NCI-H82 treated with DMSO at 0.1 percent for 48 hours (cell line): ENCODE data around the gene RAB18.
"Not testable (repeated sequence)": the region's sequence is repeated elsewhere in the genome, so short reads cannot be mapped to it uniquely, and the experiment has no call there.

ENCODE experiments used
- DNase-seq: peaks from one replicate; lab custom pipeline; 2025; ENCODE audit not compliant: unreplicated experiment; lab: John Stamatoyannopoulos, UW

RAB18 gene

DNA sequence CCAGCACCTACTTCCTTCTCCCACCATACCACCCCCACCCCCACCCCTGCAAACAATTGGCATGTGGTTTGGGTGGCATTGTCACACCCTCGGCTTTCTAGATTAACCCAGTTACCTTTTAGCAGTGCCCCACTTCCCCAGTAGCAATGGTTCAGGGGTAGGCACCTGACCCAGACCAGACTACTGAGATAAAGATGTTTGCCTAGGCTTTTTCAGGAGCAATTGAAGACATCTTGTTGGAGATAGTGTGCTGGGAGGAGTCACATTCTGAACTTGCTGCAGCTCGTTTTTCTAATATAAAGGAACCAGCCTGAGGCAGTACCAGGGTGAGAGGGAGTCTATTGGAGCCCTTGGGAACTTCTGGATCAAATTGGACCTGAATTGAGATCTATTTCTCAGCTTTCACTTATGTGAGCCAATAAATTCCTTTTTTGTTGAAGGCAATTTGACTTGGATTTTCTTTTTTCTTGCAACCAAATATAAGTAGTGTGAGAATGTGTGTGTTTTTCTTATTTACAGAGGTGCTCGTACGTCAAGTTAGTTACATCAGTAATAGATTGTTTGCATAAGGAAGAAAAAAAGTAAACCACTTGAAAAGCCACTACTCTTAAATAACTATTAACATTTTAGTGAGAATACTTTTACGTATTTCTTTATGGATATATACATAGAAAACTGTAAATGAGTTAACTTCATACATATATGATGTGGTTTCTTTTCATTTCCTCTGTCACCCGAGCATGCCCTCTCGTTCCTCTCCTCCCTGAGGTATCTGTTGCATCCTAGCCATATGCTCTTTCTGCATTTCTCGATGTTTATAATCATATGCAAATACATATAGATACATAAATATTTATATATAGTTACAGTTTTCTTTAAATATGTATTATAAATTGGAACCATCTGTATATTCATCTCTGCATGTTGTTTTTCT lies 38.0 kb downstream of the RAB18 start:
- no peak for DNase-seq

DNA sequence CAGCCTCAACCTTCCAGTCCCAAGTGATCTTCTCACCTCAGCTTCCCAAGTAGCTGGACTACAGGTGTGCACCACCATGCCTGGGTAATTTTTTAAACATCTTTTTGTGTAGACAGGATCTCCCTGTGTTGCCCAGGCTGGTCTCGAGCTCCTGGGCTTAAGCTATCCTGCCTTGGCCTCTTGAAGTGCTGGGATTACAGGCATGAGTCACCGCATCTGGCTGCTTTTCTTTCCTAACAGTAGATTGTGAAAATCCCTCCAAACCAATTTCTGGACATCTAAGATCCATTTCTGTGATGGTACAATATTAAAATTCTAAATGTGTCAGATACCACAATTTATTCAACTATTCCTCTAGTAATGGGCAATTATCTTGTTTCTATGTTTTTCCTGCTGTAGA lies 38.7 kb downstream of the RAB18 start:
- no peak for DNase-seq

GRCh38 chr10:27547047-27547446 lies 42.9 kb downstream of the RAB18 start:
- DNase-seq, result no peak

GRCh38 chr10:27547482-27547881 lies 43.4 kb downstream of the RAB18 start:
- DNase-seq, result no peak

GRCh38 chr10:27550823-27551222 lies 46.7 kb downstream of the RAB18 start:
- DNase-seq, result no peak

- DNase-seq, result peak; percentile 13
Observed at GRCh38 chr10:27558612-27559020, 54.5 kb downstream of the RAB18 start.

DNA sequence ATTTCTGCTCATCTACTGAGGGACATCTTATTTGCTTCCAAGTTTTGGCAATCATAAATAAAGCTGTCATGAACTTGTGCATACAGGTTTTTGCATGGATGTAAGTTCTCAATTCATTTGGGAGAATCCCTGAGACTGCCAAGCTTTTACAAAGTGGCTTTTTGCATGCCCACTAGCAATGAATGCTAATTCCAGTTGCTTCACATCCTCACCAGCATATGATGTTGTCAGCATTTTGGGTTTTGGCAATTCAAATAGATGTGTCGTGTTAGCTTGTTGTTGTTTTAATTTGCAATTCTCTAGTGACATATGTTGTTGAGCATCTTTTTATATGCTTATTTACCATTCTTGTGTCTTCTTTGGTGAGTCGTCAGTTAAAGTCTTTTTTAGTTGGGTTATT lies 57.2 kb downstream of the RAB18 start:
- DNase-seq, result no peak

DNA sequence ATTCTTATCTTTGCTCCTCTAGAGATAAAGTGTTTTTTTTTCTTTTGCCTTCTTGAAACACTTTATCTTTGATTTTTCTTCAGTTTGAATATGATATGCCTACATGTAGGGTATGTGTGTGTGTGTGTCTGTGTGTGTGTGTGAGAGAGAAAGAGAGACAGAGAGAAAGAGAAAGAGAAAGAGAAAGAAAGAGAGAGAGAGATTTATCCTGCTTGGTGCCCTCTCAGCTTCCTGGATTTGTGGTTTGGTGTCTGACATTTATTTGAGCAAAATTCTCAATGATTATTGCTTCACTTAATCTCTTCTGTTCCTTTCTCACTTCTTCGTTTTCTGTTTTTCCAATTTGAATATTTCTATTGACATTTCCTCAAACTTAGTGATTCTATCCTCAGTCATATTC lies 60.3 kb downstream of the RAB18 start:
- no peak for DNase-seq

GRCh38 chr10:27564880-27565279 lies 60.8 kb downstream of the RAB18 start:
- DNase-seq, result no peak

GRCh38 chr10:27568196-27569175 lies 64.4 kb downstream of the RAB18 start:
- DNase-seq, result no peak

DNA sequence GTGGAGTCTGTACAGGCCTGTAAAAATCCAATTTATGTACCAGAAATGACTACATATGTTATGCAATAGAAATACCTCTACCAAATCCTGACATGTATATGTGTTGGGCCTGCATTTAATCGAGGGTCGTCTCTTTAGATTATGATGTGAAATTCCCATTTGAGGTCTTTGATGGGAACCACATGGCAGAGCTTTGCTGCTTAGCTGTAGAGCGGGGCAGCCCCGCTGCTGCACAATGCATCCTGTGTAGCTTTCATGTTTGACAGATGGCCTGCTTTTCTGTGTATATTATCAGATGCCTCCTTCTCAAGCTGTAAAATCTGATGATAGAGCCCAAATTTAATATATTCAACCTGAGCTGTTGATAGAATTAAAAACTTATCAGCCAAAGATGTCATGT lies 65.8 kb downstream of the RAB18 start:
- no peak for DNase-seq

DNA sequence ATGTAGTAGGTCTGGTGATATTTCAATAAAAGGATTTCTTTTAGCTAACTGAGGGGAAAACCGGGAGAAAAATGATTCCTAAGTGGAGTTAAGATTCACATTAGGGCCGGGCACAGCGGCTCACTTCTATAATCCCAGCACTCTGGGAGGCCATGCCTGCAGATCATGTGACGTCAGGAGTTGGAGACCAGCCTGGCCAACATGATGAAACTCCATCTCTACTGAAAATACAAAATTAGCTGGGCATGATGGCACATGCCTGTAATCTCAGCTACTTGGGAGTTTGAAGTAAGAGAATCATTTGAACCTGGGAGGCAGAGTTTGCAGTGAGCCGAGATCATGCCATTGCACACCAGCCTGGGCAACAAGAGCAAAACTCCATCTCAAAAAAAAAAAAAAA lies 72.9 kb downstream of the RAB18 start:
- DNase-seq, result not testable (repeated sequence)

- no peak for DNase-seq
Observed at GRCh38 chr10:27578316-27578715, 74.2 kb downstream of the RAB18 start.

DNA sequence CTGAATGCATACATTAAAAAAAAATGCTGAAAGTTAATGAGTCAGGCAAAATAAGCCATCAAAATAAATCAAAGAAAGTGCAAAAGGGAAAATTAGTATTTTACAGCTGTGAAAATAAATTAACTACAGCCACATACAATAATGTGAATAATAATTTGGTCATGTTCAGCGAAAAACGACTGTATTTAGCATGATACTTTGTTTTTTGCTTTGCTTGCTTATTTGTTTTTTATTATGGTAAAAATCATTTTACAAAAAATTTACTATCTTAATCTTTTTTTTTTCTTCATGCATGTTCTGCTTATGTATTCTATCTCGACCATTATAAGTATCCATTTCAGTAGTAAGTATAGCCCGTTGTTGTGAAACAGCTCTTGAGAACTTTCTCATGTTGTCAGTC lies 77.1 kb downstream of the RAB18 start:
- DNase-seq, result no peak

- no peak for DNase-seq
Observed at GRCh38 chr10:27584302-27584701, 80.2 kb downstream of the RAB18 start.
